Endothelial cell of umbilical vein (primary cell): ENCODE data around the gene CDH22.

Experiments used
- EZH2 ChIP-seq: IDR thresholded peaks from 2 replicates; pipeline ENCODE4 v1.6.1; 2012; ENCODE audit warnings: borderline replicate concordance, low read depth, mild to moderate bottlenecking, moderate library complexity, low read length, inconsistent platforms; ENCODE audit not compliant: severe bottlenecking
- GATA2 ChIP-seq: IDR thresholded peaks from 2 replicates; pipeline ENCODE4 v1.7.0; 2011; ENCODE audit warnings: low read depth, mild to moderate bottlenecking, moderate library complexity, mixed read lengths, low read length; ENCODE audit not compliant: insufficient read length, insufficient read depth
- JUN ChIP-seq: IDR thresholded peaks from 2 replicates; pipeline ENCODE4 v1.6.1; 2011; ENCODE audit warnings: borderline replicate concordance, low read depth; ENCODE audit not compliant: insufficient read length, insufficient read depth
- MYC ChIP-seq: IDR thresholded peaks from one replicate; pipeline ENCODE4 v1.6.1; 2011; ENCODE audit warnings: mild to moderate bottlenecking, low read depth, low read length
- POLR2A ChIP-seq: IDR thresholded peaks from 2 replicates; pipeline ENCODE4 v1.6.1; 2012; ENCODE audit warnings: low read depth, mild to moderate bottlenecking, control low read depth, low read length
- POLR2AphosphoS5 ChIP-seq: IDR thresholded peaks from 2 replicates; pipeline ENCODE4 v1.6.1; 2012; ENCODE audit warnings: low read depth, mild to moderate bottlenecking, control low read depth, low read length, moderate library complexity; ENCODE audit not compliant: insufficient read depth
- TF ChIP-seq, protein P1 (sequence below), 2 donors: IDR thresholded peaks; 1 replicate in 1 of 2; 2 replicates in 1 of 2; pipeline ENCODE4 v1.5.1; 2011; ENCODE audit warnings: low read length in 2 of 2, mild to moderate bottlenecking in 2 of 2, moderate library complexity in 2 of 2, control low read depth in 1 of 2, inconsistent platforms in 1 of 2, low read depth in 1 of 2; ENCODE audit not compliant: insufficient read depth in 1 of 2; ENCODE audit errors: extremely low read depth in 1 of 2
- TF ChIP-seq, protein P2 (sequence below): IDR thresholded peaks from 2 replicates; pipeline ENCODE4 v1.6.1; 2011; ENCODE audit not compliant: insufficient read depth, insufficient read length

DNA sequence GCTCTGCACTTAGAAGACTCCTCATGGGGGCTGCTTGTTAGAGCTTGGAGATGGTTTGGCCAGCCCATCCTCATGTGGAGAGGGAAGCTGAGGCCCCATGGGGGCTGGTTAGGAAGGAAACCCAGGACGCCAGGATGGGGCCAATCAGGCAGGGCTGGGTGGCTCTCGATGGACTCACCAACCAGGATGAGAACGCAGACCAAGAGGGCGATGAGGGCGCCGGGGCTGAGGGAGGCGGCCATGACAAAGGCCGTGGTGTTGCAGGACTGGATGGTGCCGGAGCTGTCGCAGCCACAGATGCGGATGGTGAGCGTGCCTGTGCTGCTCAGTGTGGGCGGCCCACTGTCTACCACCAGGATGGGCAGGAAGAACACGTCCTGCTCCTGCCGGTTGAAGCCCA is 130.5 kb downstream of the CDH22 start:
- TF ChIP-seq POLR2A = no peak
- TF ChIP-seq, protein P1, sequence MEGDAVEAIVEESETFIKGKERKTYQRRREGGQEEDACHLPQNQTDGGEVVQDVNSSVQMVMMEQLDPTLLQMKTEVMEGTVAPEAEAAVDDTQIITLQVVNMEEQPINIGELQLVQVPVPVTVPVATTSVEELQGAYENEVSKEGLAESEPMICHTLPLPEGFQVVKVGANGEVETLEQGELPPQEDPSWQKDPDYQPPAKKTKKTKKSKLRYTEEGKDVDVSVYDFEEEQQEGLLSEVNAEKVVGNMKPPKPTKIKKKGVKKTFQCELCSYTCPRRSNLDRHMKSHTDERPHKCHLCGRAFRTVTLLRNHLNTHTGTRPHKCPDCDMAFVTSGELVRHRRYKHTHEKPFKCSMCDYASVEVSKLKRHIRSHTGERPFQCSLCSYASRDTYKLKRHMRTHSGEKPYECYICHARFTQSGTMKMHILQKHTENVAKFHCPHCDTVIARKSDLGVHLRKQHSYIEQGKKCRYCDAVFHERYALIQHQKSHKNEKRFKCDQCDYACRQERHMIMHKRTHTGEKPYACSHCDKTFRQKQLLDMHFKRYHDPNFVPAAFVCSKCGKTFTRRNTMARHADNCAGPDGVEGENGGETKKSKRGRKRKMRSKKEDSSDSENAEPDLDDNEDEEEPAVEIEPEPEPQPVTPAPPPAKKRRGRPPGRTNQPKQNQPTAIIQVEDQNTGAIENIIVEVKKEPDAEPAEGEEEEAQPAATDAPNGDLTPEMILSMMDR (IDR thresholded peaks at IDR 0.05; ENCODE audit: extremely low read depth in 1 of 2, insufficient read depth in 1 of 2, low read depth in 1 of 2, low read length in 2 of 2) = no peak
- no peak for TF ChIP-seq MYC
- TF ChIP-seq JUN = no peak
- TF ChIP-seq GATA2 = no peak
- no peak for TF ChIP-seq EZH2
- TF ChIP-seq POLR2AphosphoS5 = no peak
- TF ChIP-seq, protein P2, sequence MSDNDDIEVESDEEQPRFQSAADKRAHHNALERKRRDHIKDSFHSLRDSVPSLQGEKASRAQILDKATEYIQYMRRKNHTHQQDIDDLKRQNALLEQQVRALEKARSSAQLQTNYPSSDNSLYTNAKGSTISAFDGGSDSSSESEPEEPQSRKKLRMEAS = no peak
